Lower lobe of right lung (tissue), 2 donors: ENCODE data around the gene LDLRAD4. TPM values are rescaled to one million over a fixed set of nuclear protein-coding genes. Genes with fewer than 3 reads are reported as not detected.

Experiments
- ATAC-seq, 2 donors: fragments of 200-7000 bp; cut with Tn5 transposase; one replicate each; pipeline ENCODE4 v1.9.1; 2020 to 2022; ENCODE audit warnings: mild to moderate bottlenecking in 2 of 2, moderate library complexity in 2 of 2
- DNase-seq: peaks from one replicate; pipeline ENCODE4 v3.0.0-alpha.2; 2020
- H3K27ac ChIP-seq: fragments of 200-600 bp; one replicate; pipeline ENCODE4 v1.8.0; 2022
- H3K27me3 ChIP-seq: fragments of 200-600 bp; one replicate; pipeline ENCODE4 v1.8.0; 2022; ENCODE audit warnings: low read depth
- H3K36me3 ChIP-seq: fragments of 200-600 bp; one replicate; pipeline ENCODE4 v1.8.0; 2022; ENCODE audit warnings: mild to moderate bottlenecking
- H3K4me1 ChIP-seq: fragments of 200-600 bp; one replicate; pipeline ENCODE4 v1.8.0; 2022
- H3K4me3 ChIP-seq: fragments of 200-600 bp; one replicate; pipeline ENCODE4 v1.8.0; 2022; ENCODE audit warnings: mild to moderate bottlenecking
- H3K9me3 ChIP-seq: fragments of 200-600 bp; one replicate; pipeline ENCODE4 v1.8.0; 2022
- intact Hi-C: fragments of 100-400 bp; cut with DNase I; formaldehyde crosslinking; loops from one replicate; pipeline ENCODE4 v1.11.0; 2022
- total RNA-seq: library from RNA; stranded (reverse); fragmentation: NEBNext Ultra II Directional; extraction: Animal tissue kit (Norgen Biotek cat#: 25700); gene quantifications from one replicate; pipeline ENCODE4 v1.2.1, GENCODE V29; 2021
- TF ChIP-seq, protein P1 (sequence below): fragments of 200-600 bp; IDR thresholded peaks from one replicate; pipeline ENCODE4 v1.8.0; 2022; ENCODE audit warnings: antibody characterized with exemption, mild to moderate bottlenecking
- donor health status: DM: no; HTN: yes; CAD: no; lungs with severe emphysema.

Gene LDLRAD4
- total RNA-seq, 1 donor from 2014 or later = 24.6 TPM

DNA sequence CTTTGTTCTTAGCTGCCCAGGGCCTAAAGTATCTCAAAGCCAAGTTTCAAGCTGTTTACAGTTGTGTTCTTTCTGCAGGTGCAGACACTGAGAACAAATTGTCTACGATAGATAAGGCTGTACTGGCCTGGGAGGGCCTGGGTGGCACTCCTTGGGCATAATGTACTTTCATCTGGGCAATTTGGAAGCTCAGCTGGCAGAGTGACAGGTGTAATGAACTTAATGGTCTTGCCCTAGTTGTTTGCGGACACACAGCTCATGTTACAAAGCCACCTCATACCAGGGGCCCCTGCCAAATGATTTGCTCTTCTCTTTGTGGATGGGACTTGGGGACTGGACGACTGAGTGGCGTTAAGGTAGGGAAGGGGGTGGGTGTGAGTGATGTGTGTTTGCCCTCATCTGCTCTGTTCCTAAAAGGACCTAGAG, 4.3 kb downstream of the LDLRAD4 start:
- peaks cover 5% of the 10 kb centered on the region for H3K27me3 ChIP-seq
- peak overlapping the region; percentile 2 for H3K4me3 ChIP-seq
- H3K36me3 ChIP-seq = no peaks in the 10 kb centered on the region
- ATAC-seq (peak; percentile 20 to 51), DNase-seq (no peak)
- H3K27ac ChIP-seq = peak overlapping the region; percentile 39
- intact Hi-C loops = no loop called here
- peaks cover 62% of the 10 kb centered on the region for H3K4me1 ChIP-seq
- TF ChIP-seq, protein P1, sequence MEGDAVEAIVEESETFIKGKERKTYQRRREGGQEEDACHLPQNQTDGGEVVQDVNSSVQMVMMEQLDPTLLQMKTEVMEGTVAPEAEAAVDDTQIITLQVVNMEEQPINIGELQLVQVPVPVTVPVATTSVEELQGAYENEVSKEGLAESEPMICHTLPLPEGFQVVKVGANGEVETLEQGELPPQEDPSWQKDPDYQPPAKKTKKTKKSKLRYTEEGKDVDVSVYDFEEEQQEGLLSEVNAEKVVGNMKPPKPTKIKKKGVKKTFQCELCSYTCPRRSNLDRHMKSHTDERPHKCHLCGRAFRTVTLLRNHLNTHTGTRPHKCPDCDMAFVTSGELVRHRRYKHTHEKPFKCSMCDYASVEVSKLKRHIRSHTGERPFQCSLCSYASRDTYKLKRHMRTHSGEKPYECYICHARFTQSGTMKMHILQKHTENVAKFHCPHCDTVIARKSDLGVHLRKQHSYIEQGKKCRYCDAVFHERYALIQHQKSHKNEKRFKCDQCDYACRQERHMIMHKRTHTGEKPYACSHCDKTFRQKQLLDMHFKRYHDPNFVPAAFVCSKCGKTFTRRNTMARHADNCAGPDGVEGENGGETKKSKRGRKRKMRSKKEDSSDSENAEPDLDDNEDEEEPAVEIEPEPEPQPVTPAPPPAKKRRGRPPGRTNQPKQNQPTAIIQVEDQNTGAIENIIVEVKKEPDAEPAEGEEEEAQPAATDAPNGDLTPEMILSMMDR = no peak
- H3K9me3 ChIP-seq = no peaks in the 10 kb centered on the region

- Histone ChIP-seq H3K9me3 (no peaks in the 10 kb centered on the region), H3K36me3 (no peaks in the 10 kb centered on the region), H3K27ac (peak overlapping the region; percentile 39), H3K4me3 (no peak overlapping the region), H3K27me3 (peaks cover under 1% of the 10 kb centered on the region), H3K4me1 (peaks cover 57% of the 10 kb centered on the region)
- TF ChIP-seq, protein P1 = no peak
- intact Hi-C loops = no loop called here
- ATAC-seq (peak; percentile 9 to 24), DNase-seq (no peak)
Observed at GRCh38 chr18:13223311-13224143, 5.0 kb downstream of the LDLRAD4 start.

- Histone ChIP-seq H3K9me3 (no peaks in the 10 kb centered on the region), H3K36me3 (no peaks in the 10 kb centered on the region), H3K27ac (no peak overlapping the region), H3K4me1 (peaks cover 40% of the 10 kb centered on the region), H3K4me3 (no peak overlapping the region), H3K27me3 (no peaks in the 10 kb centered on the region)
- TF ChIP-seq, protein P1 = no peak
- intact Hi-C loops = no loop called here
- ATAC-seq (no peak), DNase-seq (no peak)
Observed at GRCh38 chr18:13225261-13225660, 6.7 kb downstream of the LDLRAD4 start.

DNA sequence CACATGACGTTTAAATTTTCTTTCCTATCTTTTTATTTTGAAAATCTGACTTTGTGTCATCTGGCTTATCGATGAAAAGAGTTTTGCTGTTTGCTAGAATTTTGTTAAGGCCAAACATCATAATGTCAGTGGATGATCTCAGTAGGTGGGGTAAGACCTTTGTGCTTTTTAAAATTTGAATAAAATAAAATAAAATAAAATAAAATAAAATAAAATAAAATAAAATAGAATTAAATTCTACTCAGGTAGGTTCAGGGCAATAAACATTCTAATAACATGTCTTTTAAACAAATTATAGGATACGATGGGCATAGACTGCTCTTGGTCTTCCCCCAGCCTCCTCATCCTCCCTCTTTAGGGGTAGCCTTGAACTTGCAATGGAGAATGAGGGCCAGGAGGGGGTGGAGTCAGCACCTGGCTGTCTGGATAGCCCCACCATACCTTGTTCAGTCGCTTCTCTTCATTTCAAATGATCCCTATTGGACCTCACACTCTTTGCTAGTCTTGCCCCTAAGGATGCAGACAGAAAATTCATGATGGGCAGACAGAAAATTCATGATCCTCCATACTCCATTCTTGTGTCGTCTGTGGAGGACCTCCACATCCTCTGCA, 8.1 kb downstream of the LDLRAD4 start:
- Histone ChIP-seq H3K9me3 (no peaks in the 10 kb centered on the region), H3K27ac (no peak overlapping the region), H3K4me3 (no peak overlapping the region), H3K4me1 (peaks cover 26% of the 10 kb centered on the region), H3K27me3 (no peaks in the 10 kb centered on the region), H3K36me3 (no peaks in the 10 kb centered on the region)
- TF ChIP-seq, protein P1 = no peak
- DNase-seq = no peak
- no peak for ATAC-seq
- intact Hi-C loops = no loop called here

DNA sequence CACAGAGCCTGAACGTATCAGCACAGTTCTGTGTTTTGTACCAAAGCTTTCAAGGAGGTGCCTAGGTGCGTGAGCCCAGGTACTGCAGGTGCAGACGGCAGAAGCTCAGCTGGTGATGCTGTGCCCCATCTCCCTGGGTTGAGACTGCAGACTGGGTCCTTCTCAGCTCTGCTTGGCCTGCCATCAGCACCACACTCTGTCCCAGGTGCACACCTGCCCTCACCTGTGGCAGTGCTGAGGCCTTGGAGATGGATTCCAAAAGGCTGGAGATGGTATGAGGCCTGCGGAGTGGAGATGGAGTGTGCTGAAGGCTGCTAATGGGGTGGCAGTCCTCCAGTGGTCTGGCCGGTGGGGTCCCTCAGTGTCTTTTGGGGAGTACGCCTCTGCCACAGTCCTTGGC, 9.3 kb downstream of the LDLRAD4 start:
- no peak for DNase-seq
- TF ChIP-seq, protein P1 = no peak
- no peak for ATAC-seq

More for the DNA sequence above, 9.3 kb downstream of the LDLRAD4 start:
- Histone ChIP-seq H3K27ac (no peak overlapping the region), H3K9me3 (no peaks in the 10 kb centered on the region), H3K4me1 (peaks cover 13% of the 10 kb centered on the region), H3K27me3 (no peaks in the 10 kb centered on the region), H3K36me3 (no peaks in the 10 kb centered on the region), H3K4me3 (no peak overlapping the region)
- intact Hi-C loops = no loop called here
